T-cell (primary cell): ENCODE data around the gene CBX3. TPM values are rescaled to one million over a fixed set of nuclear protein-coding genes. Genes with fewer than 3 reads are reported as not detected.
"Not testable (repeated sequence)": the region's sequence is repeated elsewhere in the genome, so short reads cannot be mapped to it uniquely, and the experiment has no call there.

Experiments used
- ATAC-seq, 4 experiments: fragments of 200-7000 bp in 3 of 4; fragments of 150-1000 bp in 1 of 4; cut with Tn5 transposase; replicated peaks in 1 of 4; 1 replicate in 3 of 4; 2 replicates in 1 of 4; pipeline ENCODE4 v1.10.0; 2021; ENCODE audit warnings: moderate library complexity in 3 of 4, mild to moderate bottlenecking in 2 of 4, moderate number of reproducible peaks in 1 of 4
- CTCF ChIA-PET, 2 donors: fragments of 300-600 bp; sonication (Branson Sonifier 250); formaldehyde crosslinking; loops; one replicate each; lab custom pipeline; 2022; ENCODE audit warnings: antibody characterized with exemption in 2 of 2; lab: Charles Lee
- POLR2A ChIA-PET, 2 donors: fragments of 300-600 bp; sonication (Branson Sonifier 250); formaldehyde crosslinking; loops; one replicate each; lab custom pipeline; 2022; ENCODE audit warnings: antibody characterized with exemption in 2 of 2; lab: Charles Lee
- DNase-seq, 35 experiments: peaks; one replicate each; pipeline versions ENCODE4 v3.0.0 to v3.0.0-alpha.2; 2013 to 2023
- H3K27ac ChIP-seq: one replicate; pipeline ENCODE4 v1.5.1; 2013; ENCODE audit warnings: low read length
- H3K27me3 ChIP-seq, 2 experiments: replicated peaks in 1 of 2; 1 replicate in 1 of 2; 2 replicates in 1 of 2; pipeline versions ENCODE4 v1.6.1 to v1.7.0; 2013; ENCODE audit warnings: low read length in 1 of 2, mixed read lengths in 1 of 2; ENCODE audit not compliant: control insufficient read depth in 2 of 2, insufficient read depth in 2 of 2; ENCODE audit errors: extremely low read depth in 1 of 2
- H3K36me3 ChIP-seq, 2 donors: 1 replicate in 1 of 2; 2 replicates in 1 of 2; pipeline versions ENCODE4 v1.6.1 to v1.7.0; 2013; ENCODE audit warnings: low read length in 1 of 2; ENCODE audit not compliant: control insufficient read depth in 2 of 2, insufficient read depth in 1 of 2; ENCODE audit errors: extremely low read depth in 1 of 2
- H3K4me1 ChIP-seq, 2 experiments: 1 replicate in 1 of 2; 2 replicates in 1 of 2; pipeline versions ENCODE4 v1.6.1 to v1.7.0; 2013; ENCODE audit warnings: low read length in 2 of 2, mixed read lengths in 1 of 2; ENCODE audit not compliant: insufficient read depth in 2 of 2, control insufficient read depth in 1 of 2; ENCODE audit errors: extremely low read depth in 1 of 2
- H3K4me3 ChIP-seq, 2 donors: 1 replicate in 1 of 2; 2 replicates in 1 of 2; pipeline versions ENCODE4 v1.5.1 to v1.7.0; 2013; ENCODE audit warnings: mild to moderate bottlenecking in 2 of 2, low read length in 1 of 2, moderate library complexity in 1 of 2; ENCODE audit not compliant: control insufficient read depth in 1 of 2; ENCODE audit errors: extremely low read depth in 1 of 2
- H3K9me3 ChIP-seq: 2 replicates; pipeline ENCODE4 v1.7.0; 2013
- H3K27ac Mint-ChIP-seq, 2 donors: one replicate each; pipeline ENCODE4 v1.8.0; 2020 to 2021; ENCODE audit warnings: mild to moderate bottlenecking in 2 of 2, mixed read lengths in 2 of 2
- H3K27me3 Mint-ChIP-seq, 2 donors: one replicate each; pipeline ENCODE4 v1.8.0; 2021 to 2022; ENCODE audit warnings: mixed read lengths in 2 of 2
- H3K36me3 Mint-ChIP-seq: one replicate; pipeline ENCODE4 v1.8.0; 2021; ENCODE audit warnings: mixed read lengths
- H3K4me1 Mint-ChIP-seq, 3 donors: one replicate each; pipeline ENCODE4 v1.8.0; 2020 to 2022; ENCODE audit warnings: mixed read lengths in 3 of 3, mild to moderate bottlenecking in 1 of 3
- H3K4me3 Mint-ChIP-seq, 3 donors: one replicate each; pipeline ENCODE4 v1.8.0; 2020 to 2022; ENCODE audit warnings: mild to moderate bottlenecking in 3 of 3, mixed read lengths in 3 of 3, moderate library complexity in 3 of 3
- H3K9me3 Mint-ChIP-seq, 3 donors: one replicate each; pipeline ENCODE4 v1.8.0; 2020 to 2022; ENCODE audit warnings: mixed read lengths in 3 of 3
- WGBS: methylation state at CpG from one replicate; pipeline ENCODE4 v1.1.5; 2013; ENCODE audit warnings: missing lambda C conversion rate; ENCODE audit not compliant: insufficient coverage; 5-methylcytosine and 5-hydroxymethylcytosine counted together
- total RNA-seq, 35 experiments: library from RNA in 6 of 35; stranded (reverse) in 6 of 35; fragments of 120-200 nt in 1 of 35; gene quantifications; one replicate each; pipeline versions ENCODE4 v1.2.1 to v1.2.4 and lab custom pipeline; 2013 to 2026

Gene CBX3
- total RNA-seq, 5 donors from 2014 or later (not counting 1 experiment from before 2014, with no cell fraction given) = 106 to 155 (median 148) TPM

DNA sequence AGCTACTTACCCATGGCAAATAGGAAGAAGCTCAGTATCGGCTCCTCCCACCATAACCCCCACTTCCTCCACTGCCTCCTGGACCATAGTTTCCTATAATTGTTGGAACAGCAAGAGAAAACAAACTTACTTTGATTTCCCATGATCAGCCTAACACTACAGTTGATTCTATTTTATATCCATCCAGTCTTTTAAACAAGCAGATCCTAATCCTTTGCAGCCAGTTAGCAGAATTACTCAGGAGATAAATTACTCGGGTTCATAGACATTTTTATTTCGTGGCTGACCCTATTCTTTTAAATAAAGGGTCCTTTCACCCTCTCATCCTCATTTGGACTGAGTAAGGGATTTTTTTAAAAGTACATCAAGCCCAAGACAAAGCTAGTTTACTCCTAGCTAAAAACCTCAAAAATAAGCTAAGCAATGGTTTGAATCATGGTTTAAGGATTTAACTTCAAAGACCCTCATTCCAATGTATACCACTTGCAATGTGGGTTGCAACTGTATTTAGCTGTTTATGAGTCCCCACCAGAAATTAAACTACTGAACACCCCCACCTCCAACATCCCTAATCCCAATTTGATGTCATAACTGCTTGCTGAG, 9.0 kb upstream of the CBX3 start:
- Histone ChIP-seq H3K36me3 (peaks cover 6 to 94% of the 10 kb centered on the region in 2 donors), H3K4me3 (no peak overlapping the region), H3K27ac (peak overlapping the region; percentile 47), H3K4me1 (peaks cover 44 to 63% of the 10 kb centered on the region in 2 experiments), H3K27me3 (no peaks in the 10 kb centered on the region), H3K9me3 (no peaks in the 10 kb centered on the region)
- ATAC-seq (no peak), DNase-seq (peak in 1 of 35 experiments; percentile 34)
- no peaks in the 10 kb centered on the region for H3K9me3 Mint-ChIP-seq
- POLR2A ChIA-PET = interaction anchor here (0.6 to 2.8 kb wide), 20 partner anchors 7 to 1498 kb away, joined by 3 to 19 read pairs (median 4); partner anchors contain the start of genes HNRNPA2B1 (in 2 of the 2), CBX3 (in 1 of the 2) and NFE2L3 (in 1 of the 2)
- H3K27ac Mint-ChIP-seq = peak overlapping the region; percentile 83 to 92
- CTCF ChIA-PET = interaction anchor here (0.7 to 2.4 kb wide), 14 partner anchors 8 to 114 kb away, joined by 3 to 9 read pairs (median 4); partner anchors contain the start of genes HNRNPA2B1 (in 1 of the 2) and NFE2L3 (in 1 of the 2)
- peak overlapping the region; percentile 29 to 96 (median 65) for H3K4me3 Mint-ChIP-seq
- H3K27me3 Mint-ChIP-seq = no peaks in the 10 kb centered on the region
- H3K36me3 Mint-ChIP-seq = peaks cover 83% of the 10 kb centered on the region
- WGBS = 40% methylated on average over 1 of the region's 3 CpGs
- peaks cover 92 to 94% (median 92%) of the 10 kb centered on the region in 3 donors for H3K4me1 Mint-ChIP-seq

DNA sequence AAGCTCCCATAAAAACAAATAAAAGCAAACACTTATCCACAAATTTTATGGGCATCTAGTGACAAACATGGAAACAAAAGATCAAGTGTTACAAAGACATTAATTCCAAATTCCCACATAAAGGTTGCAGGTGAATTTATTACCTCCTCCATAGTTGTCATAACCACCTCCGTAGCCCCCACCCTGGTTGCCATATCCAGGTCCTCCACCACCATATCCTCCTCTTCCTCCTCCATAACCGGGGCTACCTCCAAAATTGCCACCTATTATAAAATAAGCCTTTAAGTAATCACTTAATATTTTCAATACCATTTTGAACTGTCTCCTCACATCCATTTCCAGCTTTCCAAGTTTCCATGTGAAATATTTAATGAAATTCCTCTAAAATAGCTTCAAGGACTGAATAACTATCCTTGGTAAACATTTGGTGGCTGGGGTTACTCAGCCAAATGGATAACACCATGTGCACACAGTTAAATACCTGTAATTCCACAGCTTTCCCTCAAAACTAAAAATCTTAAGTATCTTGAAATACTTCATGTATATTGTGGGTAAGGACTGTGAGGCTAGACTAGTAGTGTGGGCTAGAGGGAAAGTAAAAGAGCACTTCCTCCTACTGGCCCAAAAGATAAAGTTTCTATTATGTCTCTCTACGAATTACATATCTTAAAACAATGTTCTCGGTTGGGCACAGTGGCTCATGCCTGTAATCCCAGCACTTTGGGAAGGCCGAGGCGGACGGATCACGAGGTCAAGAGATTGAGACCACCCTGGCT, 7.9 kb upstream of the CBX3 start:
- Histone ChIP-seq H3K27me3 (no peaks in the 10 kb centered on the region), H3K9me3 (no peaks in the 10 kb centered on the region), H3K4me3 (no peak overlapping the region), H3K27ac (peak overlapping the region; percentile 47), H3K36me3 (peaks cover 6 to 86% of the 10 kb centered on the region in 2 donors), H3K4me1 (peaks cover 39 to 70% of the 10 kb centered on the region in 2 experiments)
- Mint-ChIP-seq H3K27me3 (no peaks in the 10 kb centered on the region), H3K9me3 (no peaks in the 10 kb centered on the region), H3K36me3 (peaks cover 85% of the 10 kb centered on the region), H3K4me1 (peaks cover 83 to 91% (median 87%) of the 10 kb centered on the region in 3 donors), H3K4me3 (peak overlapping the region; percentile 65 to 96 (median 72)), H3K27ac (peak overlapping the region; percentile 84 to 92)
- DNase-seq (peak in 1 of 35 experiments; percentile 34), ATAC-seq (peak in 2 of 4 experiments; percentile 11 to 31)
- ChIA-PET CTCF (interaction anchor here (0.6 to 2.3 kb wide), 4 partner anchors 14 to 115 kb away, joined by 3 to 7 read pairs (median 4); no protein-coding TSS in a partner anchor), POLR2A (interaction anchor here (0.6 to 1.6 kb wide), 4 partner anchors 14 to 45 kb away, joined by 3 to 8 read pairs (median 5); no protein-coding TSS in a partner anchor)
- WGBS = 67% methylated on average over 1 of the region's 8 CpGs

DNA sequence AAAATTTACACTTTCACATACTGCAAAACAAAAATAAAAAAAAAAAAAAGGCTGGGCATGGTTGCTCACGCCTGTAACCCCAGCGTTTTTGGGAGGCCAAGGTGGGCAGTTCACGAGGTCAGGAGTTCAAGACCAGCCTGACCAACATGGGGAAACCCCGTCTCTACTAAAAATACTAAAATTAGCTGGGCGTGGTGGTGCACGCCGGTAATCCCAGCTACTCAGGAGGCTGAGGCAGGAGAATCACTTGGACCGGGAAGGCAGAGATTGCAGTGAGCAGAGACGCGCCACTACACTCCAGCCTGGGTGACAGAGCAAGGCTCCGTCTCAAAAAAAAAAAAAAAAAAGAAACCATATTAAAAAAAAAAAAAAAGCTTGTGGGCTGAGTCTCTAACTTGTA, 6.8 kb upstream of the CBX3 start:
- WGBS = 37% methylated on average over 2 of the region's 11 CpGs
- H3K27ac ChIP-seq = peak overlapping the region; percentile 47
- ChIA-PET CTCF (interaction anchor here (0.6 to 2.3 kb wide), 19 partner anchors 28 to 966 kb away, joined by 3 to 8 read pairs (median 3); partner anchors contain the start of gene NFE2L3 (in 1 of the 2)), POLR2A (interaction anchor here (0.5 to 1.5 kb wide), 21 partner anchors 8 to 1833 kb away, joined by 3 to 15 read pairs (median 4); partner anchors contain the start of gene NFE2L3 (in 1 of the 2))
- peak in 1 of 35 experiments; percentile 24 for DNase-seq
- peaks cover 6 to 78% of the 10 kb centered on the region in 2 donors for H3K36me3 ChIP-seq
- not testable (repeated sequence) for H3K9me3 ChIP-seq, H3K27me3 Mint-ChIP-seq, H3K4me3 ChIP-seq, H3K9me3 Mint-ChIP-seq, H3K27me3 ChIP-seq
- peak overlapping the region; percentile 65 to 96 (median 72) for H3K4me3 Mint-ChIP-seq
- H3K36me3 Mint-ChIP-seq = peaks cover 85% of the 10 kb centered on the region
- H3K4me1 ChIP-seq = peaks cover 37 to 65% of the 10 kb centered on the region in 2 experiments
- peak overlapping the region; percentile 84 to 92 for H3K27ac Mint-ChIP-seq
- peak in 1 of 4 experiments; percentile 5 for ATAC-seq
- H3K4me1 Mint-ChIP-seq = peaks cover 72 to 91% (median 76%) of the 10 kb centered on the region in 3 donors

DNA sequence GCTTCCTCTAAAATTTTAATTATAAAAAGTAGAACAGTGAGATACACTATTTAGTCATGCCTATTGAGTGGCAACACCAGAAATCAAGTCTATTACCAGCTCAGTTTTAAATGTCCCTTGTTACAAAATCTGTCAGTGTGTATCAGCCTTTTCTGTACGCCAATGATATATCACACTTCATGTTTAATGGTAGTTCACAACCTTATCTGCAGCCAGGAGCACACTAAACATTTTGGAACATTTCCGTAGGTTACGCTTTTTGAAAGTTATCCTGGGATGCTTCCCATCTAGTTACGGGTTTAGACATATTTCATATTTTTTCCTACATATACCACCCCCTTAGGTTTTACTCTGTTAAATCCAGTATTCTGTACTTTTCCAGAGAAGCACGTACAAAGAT, 6.4 kb upstream of the CBX3 start:
- ATAC-seq = no peak

DNA sequence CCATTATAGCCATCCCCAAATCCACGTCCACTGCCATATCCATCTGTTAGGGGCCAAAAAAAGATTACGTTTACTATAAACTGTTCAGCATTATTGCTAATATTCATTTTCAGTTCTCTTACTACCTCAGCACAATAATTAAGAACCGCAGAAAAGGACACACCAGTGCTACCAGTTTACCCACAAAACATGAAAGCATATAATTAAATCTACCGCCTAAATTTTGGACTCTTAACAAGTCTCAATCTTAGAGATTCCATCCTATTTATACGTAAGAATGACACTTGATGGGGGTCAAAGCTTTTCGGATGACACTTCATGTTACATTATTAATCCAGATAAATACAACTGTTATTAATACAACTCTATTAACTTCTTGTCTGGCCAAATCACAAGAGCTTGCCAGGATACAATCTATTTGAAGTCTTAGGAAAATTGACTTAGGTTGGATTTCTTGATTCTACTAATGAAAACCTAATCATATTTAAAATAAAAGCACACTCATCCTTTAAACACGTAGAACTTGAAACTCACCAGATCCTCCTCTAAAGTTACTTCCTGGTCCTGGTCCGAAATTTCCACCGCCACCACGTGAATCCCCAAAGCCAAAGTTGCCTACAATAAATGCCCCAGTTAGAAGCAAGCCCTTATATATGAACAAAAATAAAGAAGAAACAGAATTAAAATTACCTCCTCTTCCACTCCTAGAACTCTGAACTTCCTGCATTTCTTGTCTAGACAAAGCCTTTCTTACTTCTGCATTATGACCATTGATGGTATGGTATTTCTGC, 5.5 kb upstream of the CBX3 start:
- peaks cover 75% of the 10 kb centered on the region for H3K36me3 Mint-ChIP-seq
- no peaks in the 10 kb centered on the region for H3K9me3 ChIP-seq
- ChIA-PET CTCF (interaction anchor here (0.6 to 4.5 kb wide), 9 partner anchors 8 to 303 kb away, joined by 3 to 50 read pairs (median 6); partner anchors contain the start of gene NFE2L3 (in 1 of the 2)), POLR2A (interaction anchor here (1.5 to 4.3 kb wide), 7 partner anchors 8 to 105 kb away, joined by 7 to 58 read pairs (median 10); partner anchors contain the start of genes NFE2L3 (in 1 of the 2) and SNX10 (in 1 of the 2))
- ATAC-seq (no peak), DNase-seq (peak in 1 of 35 experiments; percentile 37)
- 32% methylated on average over 5 of the region's 10 CpGs for WGBS
- peaks cover 0 to 2% of the 10 kb centered on the region in 2 donors for H3K27me3 Mint-ChIP-seq
- H3K27ac ChIP-seq = peak overlapping the region; percentile 47
- peak overlapping the region; percentile 82 to 84 for H3K27ac Mint-ChIP-seq
- H3K27me3 ChIP-seq = no peaks in the 10 kb centered on the region
- H3K9me3 Mint-ChIP-seq = no peaks in the 10 kb centered on the region
- H3K36me3 ChIP-seq = peaks cover 6 to 67% of the 10 kb centered on the region in 2 donors
- H3K4me1 Mint-ChIP-seq = peaks cover 60 to 87% (median 65%) of the 10 kb centered on the region in 3 donors
- H3K4me3 ChIP-seq = peak overlapping the region in 1 of 2 donors; percentile 6
- peaks cover 37 to 58% of the 10 kb centered on the region in 2 experiments for H3K4me1 ChIP-seq
- H3K4me3 Mint-ChIP-seq = peak overlapping the region; percentile 71 to 96 (median 72)

More for the DNA sequence above, 6.4 kb upstream of the CBX3 start:
- peaks cover 0 to 2% of the 10 kb centered on the region in 2 donors for H3K27me3 Mint-ChIP-seq
- peak overlapping the region; percentile 50 to 68 for H3K27ac Mint-ChIP-seq
- H3K4me3 Mint-ChIP-seq = peak overlapping the region; percentile 71 to 96 (median 72)
- no peaks in the 10 kb centered on the region for H3K9me3 Mint-ChIP-seq
- Histone ChIP-seq H3K27me3 (no peaks in the 10 kb centered on the region), H3K4me1 (peaks cover 37 to 65% of the 10 kb centered on the region in 2 experiments), H3K4me3 (no peak overlapping the region), H3K9me3 (no peaks in the 10 kb centered on the region), H3K27ac (peak overlapping the region; percentile 47), H3K36me3 (peaks cover 6 to 75% of the 10 kb centered on the region in 2 donors)
- no CpG with 5 or more reads among the region's 5 CpGs for WGBS
- peak in 1 of 35 experiments; percentile 35 for DNase-seq
- ChIA-PET CTCF (interaction anchor here (0.6 to 1.3 kb wide), 17 partner anchors 28 to 966 kb away, joined by 3 to 8 read pairs (median 3); partner anchors contain the start of gene NFE2L3 (in 1 of the 2)), POLR2A (interaction anchor here (0.5 to 1.5 kb wide), 22 partner anchors 8 to 1833 kb away, joined by 3 to 15 read pairs (median 4); partner anchors contain the start of gene NFE2L3 (in 1 of the 2))
- H3K4me1 Mint-ChIP-seq = peaks cover 69 to 90% (median 74%) of the 10 kb centered on the region in 3 donors
- peaks cover 83% of the 10 kb centered on the region for H3K36me3 Mint-ChIP-seq
